Measurements from ENCODE around the gene CCDC124. TPM values are rescaled to one million over a fixed set of nuclear protein-coding genes. Genes with fewer than 3 reads are reported as not detected.
A peak's percentile ranks its signal among the peaks of the same experiment; 100 is the strongest.

CCDC124 gene
- total RNA-seq, 6 experiments from 2014 or later = 20.6 to 45.3 (median 30.7) TPM

GRCh38 chr19:17931532-17932191 is 1.2 kb upstream of the CCDC124 start:
- peaks cover 0 to 11% (median 3%) of the 10 kb centered on the region in 4 donors for H3K4me1 ChIP-seq
- ATAC-seq (no peak), DNase-seq (no peak)
- no peaks in the 10 kb centered on the region for H3K27me3 ChIP-seq
- TF ChIP-seq POLR2A (IDR thresholded peaks at IDR 0.05) (no peak), CTCF (IDR thresholded peaks at IDR 0.05) (no peak)
- WGBS (ENCODE audit: insufficient coverage, low coverage, low lambda C conversion rate, missing lambda C conversion rate) = 16% methylated on average over 6 of the region's 14 CpGs
- peak overlapping the region in 2 of 3 donors; percentile 67 to 89 for H3K4me3 ChIP-seq
- no peaks in the 10 kb centered on the region for H3K36me3 ChIP-seq
- no peaks in the 10 kb centered on the region for H3K9me3 ChIP-seq
- intact Hi-C loops (cut with DNase I) = loop anchor here in 1 of 2 donors (5.0 kb wide), 1 partner anchor 59 kb away; the partner anchor contains the start of gene SLC5A5
- H3K27ac ChIP-seq = no peak overlapping the region

- Histone ChIP-seq H3K9me3 (no peaks in the 10 kb centered on the region), H3K4me3 (peak overlapping the region; percentile 67 to 89 (median 80)), H3K27me3 (no peaks in the 10 kb centered on the region), H3K36me3 (no peaks in the 10 kb centered on the region), H3K27ac (peak overlapping the region; percentile 81 to 88 (median 84)), H3K4me1 (peaks cover 0 to 11% (median 3%) of the 10 kb centered on the region in 4 donors)
- intact Hi-C loops (cut with DNase I) = loop anchor here in 1 of 2 donors (5.0 kb wide), 1 partner anchor 61 kb away; the partner anchor contains the start of gene SLC5A5
- no peak for DNase-seq
- ATAC-seq = peak in 1 of 4 donors; percentile 23
- no peak for TF ChIP-seq CTCF (IDR thresholded peaks at IDR 0.05)
- 10% methylated on average over 13 of the region's 19 CpGs for WGBS (ENCODE audit: insufficient coverage, low coverage, low lambda C conversion rate, missing lambda C conversion rate)
Measured at GRCh38 chr19:17933414-17934129, 757 bp downstream of the CCDC124 start.

GRCh38 chr19:17936379-17936778 is 3.6 kb downstream of the CCDC124 start:
- ATAC-seq (no peak), DNase-seq (no peak)
- Histone ChIP-seq H3K27ac (no peak overlapping the region), H3K36me3 (peaks cover 0 to 6% (median 0%) of the 10 kb centered on the region in 4 donors), H3K9me3 (no peaks in the 10 kb centered on the region), H3K4me1 (peaks cover 0 to 11% (median 3%) of the 10 kb centered on the region in 4 donors), H3K27me3 (no peaks in the 10 kb centered on the region), H3K4me3 (no peak overlapping the region)
- TF ChIP-seq POLR2A (IDR thresholded peaks at IDR 0.05) (no peak), CTCF (IDR thresholded peaks at IDR 0.05) (no peak)
- intact Hi-C loops (cut with DNase I) = no loop called here
- 63% methylated on average over 3 of the region's 21 CpGs for WGBS (ENCODE audit: insufficient coverage, low coverage, low lambda C conversion rate, missing lambda C conversion rate)

- intact Hi-C loops (cut with DNase I) = no loop called here
- 82% methylated on average over 2 of the region's 9 CpGs for WGBS (ENCODE audit: insufficient coverage, low coverage, low lambda C conversion rate, missing lambda C conversion rate)
Measured at GRCh38 chr19:17937371-17937900, 4.6 kb downstream of the CCDC124 start.

More at GRCh38 chr19:17937371-17937900, 4.6 kb downstream of the CCDC124 start:
- peaks cover 0 to 8% (median 3%) of the 10 kb centered on the region in 4 donors for H3K4me1 ChIP-seq
- H3K9me3 ChIP-seq = no peaks in the 10 kb centered on the region
- ATAC-seq (no peak), DNase-seq (no peak)
- H3K27ac ChIP-seq = no peak overlapping the region
- H3K4me3 ChIP-seq = no peak overlapping the region
- no peaks in the 10 kb centered on the region for H3K27me3 ChIP-seq
- TF ChIP-seq CTCF (IDR thresholded peaks at IDR 0.05) = no peak
- TF ChIP-seq POLR2A (IDR thresholded peaks at IDR 0.05) = no peak
- H3K36me3 ChIP-seq = peaks cover 0 to 6% (median 0%) of the 10 kb centered on the region in 4 donors

Data from right lobe of liver (tissue), 6 donors.